Omental fat pad (tissue), 4 donors: ENCODE measurements around the gene PCGF5. TPM values are rescaled to one million over a fixed set of nuclear protein-coding genes. Genes with fewer than 3 reads are reported as not detected.

Experiments used
- ATAC-seq: fragments of 150-250 bp; one replicate; pipeline ENCODE4 v1.9.1; 2016; ENCODE audit warnings: mild to moderate bottlenecking, moderate library complexity; ENCODE audit not compliant: low FRiP score
- DNase-seq: peaks from one replicate; pipeline ENCODE4 v3.0.0-alpha.2; 2019; ENCODE audit warnings: low spot score
- total RNA-seq, 4 donors: library from RNA; depleted of rRNA; stranded (reverse); fragments of >200 nt; gene quantifications; one replicate each; pipeline ENCODE4 v1.1.0, GENCODE V29; 2016
- TF ChIP-seq, protein P1 (sequence below), 3 donors: fragments of 450-650 bp; IDR thresholded peaks; one replicate each; pipeline ENCODE4 v1.5.1; 2016 to 2017; ENCODE audit warnings: antibody characterized with exemption in 3 of 3, mild to moderate bottlenecking in 3 of 3, moderate library complexity in 2 of 3

The PCGF5 gene
- total RNA-seq, 4 donors from 2014 or later: 31.9 to 55.4 (median 42.5) TPM

- TF ChIP-seq, protein P1, sequence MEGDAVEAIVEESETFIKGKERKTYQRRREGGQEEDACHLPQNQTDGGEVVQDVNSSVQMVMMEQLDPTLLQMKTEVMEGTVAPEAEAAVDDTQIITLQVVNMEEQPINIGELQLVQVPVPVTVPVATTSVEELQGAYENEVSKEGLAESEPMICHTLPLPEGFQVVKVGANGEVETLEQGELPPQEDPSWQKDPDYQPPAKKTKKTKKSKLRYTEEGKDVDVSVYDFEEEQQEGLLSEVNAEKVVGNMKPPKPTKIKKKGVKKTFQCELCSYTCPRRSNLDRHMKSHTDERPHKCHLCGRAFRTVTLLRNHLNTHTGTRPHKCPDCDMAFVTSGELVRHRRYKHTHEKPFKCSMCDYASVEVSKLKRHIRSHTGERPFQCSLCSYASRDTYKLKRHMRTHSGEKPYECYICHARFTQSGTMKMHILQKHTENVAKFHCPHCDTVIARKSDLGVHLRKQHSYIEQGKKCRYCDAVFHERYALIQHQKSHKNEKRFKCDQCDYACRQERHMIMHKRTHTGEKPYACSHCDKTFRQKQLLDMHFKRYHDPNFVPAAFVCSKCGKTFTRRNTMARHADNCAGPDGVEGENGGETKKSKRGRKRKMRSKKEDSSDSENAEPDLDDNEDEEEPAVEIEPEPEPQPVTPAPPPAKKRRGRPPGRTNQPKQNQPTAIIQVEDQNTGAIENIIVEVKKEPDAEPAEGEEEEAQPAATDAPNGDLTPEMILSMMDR (IDR thresholded peaks at IDR 0.05): no peak
- ATAC-seq (no peak), DNase-seq (no peak)
Measured at GRCh38 chr10:91210014-91210413, 10.4 kb upstream of the PCGF5 start.

DNA sequence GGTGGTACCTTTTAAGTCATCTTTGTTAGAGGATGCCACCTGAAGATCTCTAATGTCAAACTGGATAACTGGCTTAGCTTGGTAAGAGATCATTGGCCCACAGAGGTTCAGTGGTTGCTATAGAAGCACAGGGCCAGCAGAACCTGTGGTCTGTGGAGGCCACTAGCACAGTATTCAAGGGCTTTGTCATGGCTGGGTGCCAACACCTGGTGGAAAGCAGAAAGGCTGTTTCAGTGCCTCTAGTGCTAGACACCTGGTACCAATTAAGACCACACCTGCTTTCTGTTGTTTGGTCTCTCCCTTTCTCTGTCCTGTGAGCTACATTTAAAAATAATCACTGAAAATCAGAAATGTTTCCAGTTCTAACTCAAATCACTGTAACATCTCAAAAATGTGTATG lies 10.0 kb upstream of the PCGF5 start:
- no peak for DNase-seq
- TF ChIP-seq, protein P1 (IDR thresholded peaks at IDR 0.05): no peak
- ATAC-seq: no peak

DNA sequence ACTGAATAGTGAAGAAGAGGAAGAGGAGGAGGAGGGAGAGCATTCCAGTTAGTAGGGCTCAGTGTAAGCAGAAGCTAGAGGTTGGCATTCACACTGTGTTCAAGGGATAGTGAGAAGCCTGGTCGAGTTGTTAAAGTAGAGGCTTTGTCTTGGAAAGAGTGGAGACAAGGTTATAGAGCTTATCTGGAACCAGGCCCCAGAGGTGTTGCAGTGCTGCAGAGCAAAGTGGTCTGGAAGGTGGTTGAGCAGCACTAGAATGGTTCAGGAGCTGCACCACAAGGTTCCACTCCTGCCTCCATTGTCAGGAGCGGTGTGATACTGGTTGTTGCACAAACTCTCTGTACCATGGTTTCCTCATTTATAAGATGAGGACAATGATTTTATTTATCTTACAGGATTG lies 8.8 kb upstream of the PCGF5 start:
- no peak for ATAC-seq
- TF ChIP-seq, protein P1 (IDR thresholded peaks at IDR 0.05): no peak

DNA sequence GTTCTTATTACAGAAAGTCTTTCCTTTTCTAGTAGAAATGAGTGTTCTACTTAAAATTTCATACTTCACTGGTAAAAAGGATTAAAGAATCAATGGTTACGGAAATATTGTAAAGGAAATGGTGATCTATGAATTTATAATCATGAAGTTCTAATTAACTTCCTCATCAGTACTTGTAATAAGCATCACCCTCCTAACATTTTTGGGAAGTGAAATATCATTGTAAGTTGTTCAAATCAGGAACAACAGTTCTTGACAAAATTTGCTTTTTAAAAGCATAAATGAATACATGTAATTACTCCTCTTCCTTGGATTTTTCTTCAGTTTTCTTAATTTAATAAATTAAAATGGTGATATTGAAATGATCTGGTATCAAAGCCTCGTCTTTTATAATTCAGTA lies 5.6 kb upstream of the PCGF5 start:
- TF ChIP-seq, protein P1 (IDR thresholded peaks at IDR 0.05): no peak
- DNase-seq (no peak), ATAC-seq (no peak)

More for the DNA sequence above, 8.8 kb upstream of the PCGF5 start:
- no peak for DNase-seq

DNA sequence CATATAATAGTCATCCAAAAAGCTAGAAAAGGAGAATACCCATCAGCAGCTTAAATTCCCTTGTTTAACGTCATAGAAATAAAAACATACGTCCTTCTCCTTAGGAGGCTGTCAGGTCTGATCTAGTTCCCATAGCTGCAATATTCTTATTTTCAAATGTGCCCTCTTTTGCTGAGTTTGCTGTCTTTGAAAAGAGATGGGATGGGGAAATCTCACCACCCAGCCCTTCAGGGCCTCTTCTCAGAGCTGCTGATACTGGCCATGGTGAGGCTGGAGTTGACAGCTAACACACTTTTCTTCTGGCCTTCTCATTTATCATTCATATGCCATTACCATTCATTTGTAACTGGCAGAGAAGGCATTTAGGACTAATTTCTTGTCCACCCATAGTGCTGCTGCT lies 5.1 kb upstream of the PCGF5 start:
- TF ChIP-seq, protein P1 (IDR thresholded peaks at IDR 0.05): no peak
- no peak for ATAC-seq
- DNase-seq: no peak

DNA sequence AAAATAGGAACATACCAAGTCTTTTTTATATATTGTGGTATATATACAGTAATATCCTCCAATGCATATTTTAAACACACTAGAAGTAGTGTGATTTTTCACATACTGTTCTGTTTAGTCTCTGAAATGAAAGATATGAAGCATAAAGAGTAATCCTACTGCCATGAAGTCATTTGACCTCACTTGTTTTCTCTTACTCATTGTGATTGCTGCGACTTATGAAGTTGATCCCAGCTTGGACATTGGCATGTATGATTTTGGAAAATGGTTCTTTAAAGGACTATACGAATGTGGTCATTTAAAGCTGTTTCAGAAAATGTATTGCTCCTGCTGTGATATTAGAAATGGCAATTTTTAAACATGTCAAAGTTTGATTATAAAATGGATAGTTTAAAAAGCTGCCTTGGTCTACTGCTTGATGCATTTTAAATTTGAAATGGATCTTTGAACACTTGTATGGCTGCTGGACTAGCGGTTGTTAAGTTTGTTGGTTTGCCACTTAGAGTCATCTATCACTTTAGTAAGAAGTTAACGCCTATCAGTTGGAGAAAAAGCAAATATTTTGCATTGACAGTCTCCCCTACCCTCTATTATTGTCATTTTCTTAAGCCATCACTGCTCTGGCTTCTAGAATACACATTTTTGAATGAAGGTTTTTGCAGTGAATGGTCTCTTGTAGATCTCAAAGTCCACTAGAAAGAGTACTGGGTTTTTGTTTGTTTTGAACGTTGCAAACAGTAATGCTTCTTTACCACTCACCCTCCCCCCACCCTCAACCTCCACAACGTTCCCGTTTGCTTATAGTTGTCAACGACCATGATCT lies 881 bp upstream of the PCGF5 start:
- ATAC-seq: no peak
- DNase-seq: no peak
- TF ChIP-seq, protein P1 (IDR thresholded peaks at IDR 0.05): no peak
